ENCODE measurements around the gene HBG2.

Gene HBG2

DNA sequence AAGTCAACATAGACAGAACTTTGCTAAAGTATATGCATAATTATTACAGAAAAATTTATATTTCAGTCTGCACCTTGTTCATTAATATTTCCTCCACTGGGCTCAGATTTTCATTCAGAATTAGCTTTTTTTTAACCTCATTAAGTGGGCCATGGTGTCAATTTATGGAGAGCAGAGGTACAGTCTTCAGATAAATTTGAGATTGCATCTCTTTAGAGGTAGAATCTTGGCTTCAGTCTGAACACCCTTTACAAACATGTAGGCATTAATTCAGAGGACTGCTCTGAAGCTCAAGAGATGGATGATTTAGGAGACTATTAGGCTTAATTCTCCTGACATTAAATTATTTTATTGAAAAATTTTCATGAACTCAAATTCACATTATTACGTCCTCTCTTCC is 24.3 kb downstream of the HBG2 start:
- Histone ChIP-seq H3K4me1 (ENCODE audit: control extremely low read depth in 1 of 4, control insufficient read depth in 4 of 4, insufficient read depth in 4 of 4, low read length in 3 of 4) (peaks cover 14 to 26% (median 16%) of the 10 kb centered on the region in 4 experiments), H3K36me3 (ENCODE audit: control insufficient read depth in 4 of 4, insufficient read depth in 4 of 4, low read length in 3 of 4) (no peaks in the 10 kb centered on the region), H3K27ac (ENCODE audit: insufficient read depth in 1 of 2, low read depth in 1 of 2, low read length in 2 of 2, poor library complexity in 1 of 2, severe bottlenecking in 2 of 2) (no peak overlapping the region), H3K9me3 (ENCODE audit: control extremely low read depth in 1 of 5, control insufficient read depth in 4 of 5, insufficient read depth in 2 of 5, low read depth in 1 of 5, low read length in 4 of 5) (peaks cover 0 to 2% (median 0%) of the 10 kb centered on the region in 5 experiments), H3K27me3 (replicated peaks in 2 of 5; ENCODE audit: control insufficient read depth in 4 of 5, insufficient read depth in 5 of 5, low read length in 4 of 5) (peaks cover 0 to 6% (median 0%) of the 10 kb centered on the region in 5 experiments), H3K4me3 (ENCODE audit: control insufficient read depth in 1 of 7, extremely low read depth in 1 of 7, insufficient read depth in 4 of 7, low read depth in 2 of 7, low read length in 6 of 7) (no peak overlapping the region)
- CTCF ChIA-PET = interaction anchor here (0.9 kb wide), 1 partner anchor 54 kb away, joined by 4 read pairs; no protein-coding TSS in a partner anchor
- 100% methylated on average over 1 of the region's 1 CpG for WGBS (ENCODE audit: insufficient coverage)
- DNase-seq = no peak
- POLR2A ChIA-PET = no interaction called here

DNA sequence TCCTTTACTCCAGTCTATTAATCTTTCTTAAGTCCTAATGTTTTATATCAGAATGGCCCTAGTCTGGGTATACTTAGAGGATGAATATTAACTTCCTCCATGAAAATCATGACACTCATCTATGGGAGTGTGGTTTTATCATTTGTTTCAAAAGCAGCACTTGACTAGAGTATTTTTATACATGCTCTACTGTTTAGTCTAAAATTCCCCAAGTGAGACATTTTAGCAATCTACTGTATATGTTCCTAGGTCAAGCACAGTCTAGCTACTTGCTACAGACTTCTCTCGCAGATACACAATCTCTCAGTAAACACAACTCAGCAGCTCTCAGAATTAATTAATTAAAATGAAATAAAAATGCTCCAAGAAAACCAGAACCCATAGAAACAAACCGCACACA is 24.8 kb downstream of the HBG2 start:
- no CpG with 5 or more reads among the region's 2 CpGs for WGBS (ENCODE audit: insufficient coverage)
- POLR2A ChIA-PET = no interaction called here
- no peak overlapping the region for H3K4me3 ChIP-seq (ENCODE audit: control insufficient read depth in 1 of 7, extremely low read depth in 1 of 7, insufficient read depth in 4 of 7, low read depth in 2 of 7, low read length in 6 of 7)
- no peak for DNase-seq
- H3K9me3 ChIP-seq (ENCODE audit: control extremely low read depth in 1 of 5, control insufficient read depth in 4 of 5, insufficient read depth in 2 of 5, low read depth in 1 of 5, low read length in 4 of 5) = peaks cover 0 to 2% (median 0%) of the 10 kb centered on the region in 5 experiments
- no peak overlapping the region for H3K27ac ChIP-seq (ENCODE audit: insufficient read depth in 1 of 2, low read depth in 1 of 2, low read length in 2 of 2, poor library complexity in 1 of 2, severe bottlenecking in 2 of 2)
- H3K27me3 ChIP-seq (replicated peaks in 2 of 5; ENCODE audit: control insufficient read depth in 4 of 5, insufficient read depth in 5 of 5, low read length in 4 of 5) = peaks cover 0 to 11% (median 0%) of the 10 kb centered on the region in 5 experiments
- CTCF ChIA-PET = no interaction called here
- H3K4me1 ChIP-seq (ENCODE audit: control extremely low read depth in 1 of 4, control insufficient read depth in 4 of 4, insufficient read depth in 4 of 4, low read length in 3 of 4) = peaks cover 11 to 23% (median 16%) of the 10 kb centered on the region in 4 experiments
- no peaks in the 10 kb centered on the region for H3K36me3 ChIP-seq (ENCODE audit: control insufficient read depth in 4 of 4, insufficient read depth in 4 of 4, low read length in 3 of 4)

DNA sequence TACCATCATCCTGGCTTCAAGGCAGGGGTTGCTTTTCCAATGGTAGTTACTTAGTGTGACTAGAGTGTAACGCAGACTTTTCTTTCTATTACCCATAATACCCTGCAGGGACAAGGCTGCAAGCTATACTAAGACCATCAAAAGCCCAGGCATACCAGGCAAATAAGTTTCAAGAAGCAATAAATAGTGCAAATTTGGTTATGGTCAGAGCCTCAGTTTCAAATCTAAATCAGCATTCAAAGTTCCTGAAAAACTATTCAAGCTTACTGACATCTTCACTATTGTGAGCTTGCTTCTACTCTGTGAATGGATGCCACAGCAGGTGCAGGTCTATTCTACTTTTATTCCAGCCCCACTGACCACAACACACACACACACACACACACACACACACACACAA is 25.2 kb downstream of the HBG2 start:
- DNase-seq = no peak
- no peak overlapping the region for H3K27ac ChIP-seq (ENCODE audit: insufficient read depth in 1 of 2, low read depth in 1 of 2, low read length in 2 of 2, poor library complexity in 1 of 2, severe bottlenecking in 2 of 2)
- POLR2A ChIA-PET = no interaction called here
- no CpG with 5 or more reads among the region's 1 CpG for WGBS (ENCODE audit: insufficient coverage)
- peaks cover 0 to 2% (median 0%) of the 10 kb centered on the region in 5 experiments for H3K9me3 ChIP-seq (ENCODE audit: control extremely low read depth in 1 of 5, control insufficient read depth in 4 of 5, insufficient read depth in 2 of 5, low read depth in 1 of 5, low read length in 4 of 5)
- peaks cover 0 to 13% (median 0%) of the 10 kb centered on the region in 5 experiments for H3K27me3 ChIP-seq (replicated peaks in 2 of 5; ENCODE audit: control insufficient read depth in 4 of 5, insufficient read depth in 5 of 5, low read length in 4 of 5)
- CTCF ChIA-PET = no interaction called here
- no peaks in the 10 kb centered on the region for H3K36me3 ChIP-seq (ENCODE audit: control insufficient read depth in 4 of 4, insufficient read depth in 4 of 4, low read length in 3 of 4)
- no peak overlapping the region for H3K4me3 ChIP-seq (ENCODE audit: control insufficient read depth in 1 of 7, extremely low read depth in 1 of 7, insufficient read depth in 4 of 7, low read depth in 2 of 7, low read length in 6 of 7)
- peaks cover 10 to 25% (median 16%) of the 10 kb centered on the region in 4 experiments for H3K4me1 ChIP-seq (ENCODE audit: control extremely low read depth in 1 of 4, control insufficient read depth in 4 of 4, insufficient read depth in 4 of 4, low read length in 3 of 4)

DNA sequence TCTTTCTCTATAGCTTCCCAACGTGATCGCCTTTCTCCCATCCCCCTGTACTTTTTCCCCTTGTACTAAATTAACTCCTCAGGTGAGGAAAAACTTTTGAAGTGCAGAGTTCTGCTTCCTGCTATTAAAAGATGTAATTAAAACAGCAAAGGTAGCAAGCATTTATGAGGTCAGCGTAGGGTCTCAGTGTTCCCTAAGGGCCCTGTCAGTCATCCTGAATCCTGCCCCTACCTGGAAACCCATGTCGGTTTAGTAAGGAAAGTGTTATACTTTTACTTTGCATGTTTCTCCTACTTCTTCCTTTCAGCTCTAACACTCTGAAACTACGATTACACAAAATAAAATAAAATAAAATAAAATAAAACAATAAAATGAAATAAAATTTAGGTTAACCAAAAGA is 26.5 kb downstream of the HBG2 start:
- no peak for DNase-seq
- CTCF ChIA-PET = no interaction called here
- Histone ChIP-seq H3K27ac (ENCODE audit: insufficient read depth in 1 of 2, low read depth in 1 of 2, low read length in 2 of 2, poor library complexity in 1 of 2, severe bottlenecking in 2 of 2) (no peak overlapping the region), H3K36me3 (ENCODE audit: control insufficient read depth in 4 of 4, insufficient read depth in 4 of 4, low read length in 3 of 4) (no peaks in the 10 kb centered on the region), H3K4me3 (ENCODE audit: control insufficient read depth in 1 of 7, extremely low read depth in 1 of 7, insufficient read depth in 4 of 7, low read depth in 2 of 7, low read length in 6 of 7) (no peak overlapping the region), H3K9me3 (ENCODE audit: control extremely low read depth in 1 of 5, control insufficient read depth in 4 of 5, insufficient read depth in 2 of 5, low read depth in 1 of 5, low read length in 4 of 5) (peaks cover 0 to 2% (median 0%) of the 10 kb centered on the region in 5 experiments), H3K4me1 (ENCODE audit: control extremely low read depth in 1 of 4, control insufficient read depth in 4 of 4, insufficient read depth in 4 of 4, low read length in 3 of 4) (peaks cover 0 to 19% (median 9%) of the 10 kb centered on the region in 4 experiments), H3K27me3 (replicated peaks in 2 of 5; ENCODE audit: control insufficient read depth in 4 of 5, insufficient read depth in 5 of 5, low read length in 4 of 5) (peaks cover 0 to 13% (median 0%) of the 10 kb centered on the region in 5 experiments)
- POLR2A ChIA-PET = no interaction called here
- WGBS (ENCODE audit: insufficient coverage) = no CpG with 5 or more reads among the region's 5 CpGs

- ChIA-PET POLR2A (no interaction called here), CTCF (no interaction called here)
- no peak overlapping the region for H3K4me3 ChIP-seq (ENCODE audit: control insufficient read depth in 1 of 7, extremely low read depth in 1 of 7, insufficient read depth in 4 of 7, low read depth in 2 of 7, low read length in 6 of 7)
- DNase-seq = no peak
- peaks cover 0 to 13% (median 0%) of the 10 kb centered on the region in 5 experiments for H3K27me3 ChIP-seq (replicated peaks in 2 of 5; ENCODE audit: control insufficient read depth in 4 of 5, insufficient read depth in 5 of 5, low read length in 4 of 5)
- H3K36me3 ChIP-seq (ENCODE audit: control insufficient read depth in 4 of 4, insufficient read depth in 4 of 4, low read length in 3 of 4) = no peaks in the 10 kb centered on the region
- H3K9me3 ChIP-seq (ENCODE audit: control extremely low read depth in 1 of 5, control insufficient read depth in 4 of 5, insufficient read depth in 2 of 5, low read depth in 1 of 5, low read length in 4 of 5) = peaks cover 0 to 2% (median 0%) of the 10 kb centered on the region in 5 experiments
- H3K4me1 ChIP-seq (ENCODE audit: control extremely low read depth in 1 of 4, control insufficient read depth in 4 of 4, insufficient read depth in 4 of 4, low read length in 3 of 4) = peaks cover 0 to 17% (median 9%) of the 10 kb centered on the region in 4 experiments
- 80% methylated on average over 1 of the region's 1 CpG for WGBS (ENCODE audit: insufficient coverage)
- no peak overlapping the region for H3K27ac ChIP-seq (ENCODE audit: insufficient read depth in 1 of 2, low read depth in 1 of 2, low read length in 2 of 2, poor library complexity in 1 of 2, severe bottlenecking in 2 of 2)
These were observed 26.9 kb downstream of the HBG2 start for GRCh38 chr11:5227681-5228080.

DNA sequence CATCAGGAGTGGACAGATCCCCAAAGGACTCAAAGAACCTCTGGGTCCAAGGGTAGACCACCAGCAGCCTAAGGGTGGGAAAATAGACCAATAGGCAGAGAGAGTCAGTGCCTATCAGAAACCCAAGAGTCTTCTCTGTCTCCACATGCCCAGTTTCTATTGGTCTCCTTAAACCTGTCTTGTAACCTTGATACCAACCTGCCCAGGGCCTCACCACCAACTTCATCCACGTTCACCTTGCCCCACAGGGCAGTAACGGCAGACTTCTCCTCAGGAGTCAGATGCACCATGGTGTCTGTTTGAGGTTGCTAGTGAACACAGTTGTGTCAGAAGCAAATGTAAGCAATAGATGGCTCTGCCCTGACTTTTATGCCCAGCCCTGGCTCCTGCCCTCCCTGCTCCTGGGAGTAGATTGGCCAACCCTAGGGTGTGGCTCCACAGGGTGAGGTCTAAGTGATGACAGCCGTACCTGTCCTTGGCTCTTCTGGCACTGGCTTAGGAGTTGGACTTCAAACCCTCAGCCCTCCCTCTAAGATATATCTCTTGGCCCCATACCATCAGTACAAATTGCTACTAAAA is 27.8 kb downstream of the HBG2 start, which contains the start of gene HBB:
TSS of gene HBB (minus strand) at position 340 of the 579 bp plus-strand sequence. CDS start at position 290, 50 bp downstream.
- no peaks in the 10 kb centered on the region for H3K36me3 ChIP-seq (ENCODE audit: control insufficient read depth in 4 of 4, insufficient read depth in 4 of 4, low read length in 3 of 4)
- ChIA-PET CTCF (no interaction called here), POLR2A (no interaction called here)
- DNase-seq = no peak
- peaks cover 0 to 2% (median 0%) of the 10 kb centered on the region in 5 experiments for H3K9me3 ChIP-seq (ENCODE audit: control extremely low read depth in 1 of 5, control insufficient read depth in 4 of 5, insufficient read depth in 2 of 5, low read depth in 1 of 5, low read length in 4 of 5)
- no peak within 1 kb of the TSS for H3K27ac ChIP-seq (ENCODE audit: insufficient read depth in 1 of 2, low read depth in 1 of 2, low read length in 2 of 2, poor library complexity in 1 of 2, severe bottlenecking in 2 of 2)
- H3K27me3 ChIP-seq (replicated peaks in 2 of 5; ENCODE audit: control insufficient read depth in 4 of 5, insufficient read depth in 5 of 5, low read length in 4 of 5) = peaks cover 0 to 13% (median 0%) of the 10 kb centered on the region in 5 experiments
- WGBS (ENCODE audit: insufficient coverage) = no CpG with 5 or more reads among the region's 3 CpGs
- peaks cover 0 to 11% (median 8%) of the 10 kb centered on the region in 4 experiments for H3K4me1 ChIP-seq (ENCODE audit: control extremely low read depth in 1 of 4, control insufficient read depth in 4 of 4, insufficient read depth in 4 of 4, low read length in 3 of 4)
- peak within 1 kb of the TSS in 3 of 7 experiments; percentile 21 to 100 (median 52) for H3K4me3 ChIP-seq (ENCODE audit: control insufficient read depth in 1 of 7, extremely low read depth in 1 of 7, insufficient read depth in 4 of 7, low read depth in 2 of 7, low read length in 6 of 7)

- ChIA-PET POLR2A (interaction anchor here (0.6 kb wide), 1 partner anchor 49 kb away, joined by 3 read pairs; no protein-coding TSS in a partner anchor), CTCF (interaction anchor here (0.9 to 1.1 kb wide), 5 partner anchors 11 to 23 kb away, joined by 3 read pairs; no protein-coding TSS in a partner anchor)
- DNase-seq = peak in 1 of 3 donors; percentile 46
- Histone ChIP-seq H3K9me3 (ENCODE audit: control extremely low read depth in 1 of 5, control insufficient read depth in 4 of 5, insufficient read depth in 2 of 5, low read depth in 1 of 5, low read length in 4 of 5) (peaks cover 0 to 4% (median 0%) of the 10 kb centered on the region in 5 experiments), H3K36me3 (ENCODE audit: control insufficient read depth in 4 of 4, insufficient read depth in 4 of 4, low read length in 3 of 4) (no peaks in the 10 kb centered on the region), H3K27ac (ENCODE audit: insufficient read depth in 1 of 2, low read depth in 1 of 2, low read length in 2 of 2, poor library complexity in 1 of 2, severe bottlenecking in 2 of 2) (no peak overlapping the region), H3K4me3 (ENCODE audit: control insufficient read depth in 1 of 7, extremely low read depth in 1 of 7, insufficient read depth in 4 of 7, low read depth in 2 of 7, low read length in 6 of 7) (peak overlapping the region in 4 of 7 experiments; percentile 10 to 100 (median 36)), H3K4me1 (ENCODE audit: control extremely low read depth in 1 of 4, control insufficient read depth in 4 of 4, insufficient read depth in 4 of 4, low read length in 3 of 4) (peaks cover 0 to 11% (median 7%) of the 10 kb centered on the region in 4 experiments), H3K27me3 (replicated peaks in 2 of 5; ENCODE audit: control insufficient read depth in 4 of 5, insufficient read depth in 5 of 5, low read length in 4 of 5) (peaks cover 0 to 13% (median 0%) of the 10 kb centered on the region in 5 experiments)
- 60% methylated on average over 1 of the region's 2 CpGs for WGBS (ENCODE audit: insufficient coverage)
These were observed 29.1 kb downstream of the HBG2 start for GRCh38 chr11:5225480-5225871.
